PC-3 (cell line): ENCODE data around the gene KLHDC3.

Source experiments
- CTCF ChIP-seq: fragments of 300-600 bp; sonication (generic); conservative IDR thresholded peaks from 2 replicates; pipeline ENCODE4 v1.5.1; 2017; ENCODE audit warnings: antibody characterized with exemption, low read depth, mild to moderate bottlenecking, low read length
- EZH2 ChIP-seq: fragments of 300-600 bp; sonication (generic); IDR thresholded peaks from one replicate; pipeline ENCODE4 v1.6.1; 2017; ENCODE audit warnings: antibody characterized with exemption, mild to moderate bottlenecking, low read length; ENCODE audit not compliant: unreplicated experiment
- EZH2phosphoT487 ChIP-seq: fragments of 300-600 bp; sonication (generic); IDR thresholded peaks from 2 replicates; pipeline ENCODE4 v1.6.1; 2018; ENCODE audit warnings: mild to moderate bottlenecking, antibody characterized with exemption, low read length, borderline replicate concordance

- TF ChIP-seq EZH2 (no peak), CTCF (no peak), EZH2phosphoT487 (no peak)
Measured at GRCh38 chr6:43016176-43016942, 2.3 kb downstream of the KLHDC3 start.
